ENCODE measurements around the gene LGALS14.

The LGALS14 gene

GRCh38 chr19:39740395-39740794, 36.1 kb downstream of the LGALS14 start:
- in situ Hi-C loops (cut with HindIII; ENCODE audit: low sequenced_read_pairs) = no loop called here

- in situ Hi-C loops (cut with HindIII; ENCODE audit: low sequenced_read_pairs) = loop anchor here (5.0 kb wide), 1 partner anchor 37 kb away; no protein-coding TSS in a partner anchor
Observed at GRCh38 chr19:39745643-39746042, 41.4 kb downstream of the LGALS14 start.

DNA sequence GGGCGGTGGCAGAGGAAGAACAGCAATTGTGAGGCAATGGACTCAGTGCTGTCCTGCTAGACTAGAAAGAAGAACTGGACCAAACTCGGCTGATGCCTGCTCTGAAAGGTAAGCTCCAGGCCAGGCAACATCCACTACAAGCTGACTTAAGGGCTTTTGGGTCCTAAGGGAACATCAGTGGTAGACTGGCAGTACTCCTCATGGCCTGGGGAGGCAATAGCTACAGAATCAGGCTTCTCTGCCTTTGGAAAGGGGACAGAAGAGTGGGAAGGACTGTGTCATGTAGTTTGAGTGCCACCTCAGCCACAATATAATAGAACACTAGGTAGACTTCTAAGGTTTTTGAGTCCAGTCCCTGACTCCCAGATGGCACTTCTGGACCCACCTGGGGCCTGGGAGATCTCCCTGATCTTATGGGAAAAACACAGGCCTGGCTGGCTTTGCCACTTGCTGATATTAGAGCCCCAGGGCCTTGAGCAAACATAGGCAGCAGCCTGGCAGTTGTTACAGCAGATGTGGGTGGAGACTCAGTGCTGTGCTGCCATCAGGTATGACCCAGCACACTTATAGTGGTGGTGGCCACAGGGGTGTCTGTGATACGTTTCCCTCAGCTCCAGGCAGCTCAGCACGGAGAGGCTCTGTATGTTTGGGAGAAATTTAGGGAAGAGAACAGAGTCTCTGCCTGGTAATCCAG, 42.7 kb downstream of the LGALS14 start:
- in situ Hi-C loops (cut with HindIII; ENCODE audit: low sequenced_read_pairs) = loop anchor here (5.0 kb wide), 1 partner anchor 35 kb away; no protein-coding TSS in a partner anchor

DNA sequence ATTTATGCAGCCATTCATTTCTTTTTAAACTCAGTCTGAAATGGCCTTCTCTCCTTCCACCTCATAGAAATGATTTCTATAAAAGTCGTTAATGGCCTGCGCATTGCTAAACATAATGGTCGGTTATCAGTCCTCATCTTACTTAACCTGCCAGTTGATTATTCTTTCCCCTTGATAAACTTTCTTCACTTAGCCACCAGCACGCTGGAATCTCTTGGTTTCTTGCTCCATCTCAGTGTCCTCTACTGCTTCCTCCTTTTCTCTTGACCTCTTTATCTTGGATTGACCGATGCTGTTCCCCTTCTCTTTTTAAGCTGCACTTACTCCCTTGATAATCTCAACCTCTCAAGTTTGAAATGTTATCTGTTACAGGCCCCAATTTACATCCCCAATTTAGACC, 45.7 kb downstream of the LGALS14 start:
- in situ Hi-C loops (cut with HindIII; ENCODE audit: low sequenced_read_pairs) = loop anchor here (5.0 kb wide), 1 partner anchor 32 kb away; no protein-coding TSS in a partner anchor

GRCh38 chr19:39752390-39752789, 48.1 kb downstream of the LGALS14 start:
- in situ Hi-C loops (cut with HindIII; ENCODE audit: low sequenced_read_pairs) = no loop called here

- in situ Hi-C loops (cut with HindIII; ENCODE audit: low sequenced_read_pairs) = no loop called here
Observed at GRCh38 chr19:39752795-39753194, 48.5 kb downstream of the LGALS14 start.

- in situ Hi-C loops (cut with HindIII; ENCODE audit: low sequenced_read_pairs) = no loop called here
Observed at GRCh38 chr19:39754544-39754943, 50.3 kb downstream of the LGALS14 start.

DNA sequence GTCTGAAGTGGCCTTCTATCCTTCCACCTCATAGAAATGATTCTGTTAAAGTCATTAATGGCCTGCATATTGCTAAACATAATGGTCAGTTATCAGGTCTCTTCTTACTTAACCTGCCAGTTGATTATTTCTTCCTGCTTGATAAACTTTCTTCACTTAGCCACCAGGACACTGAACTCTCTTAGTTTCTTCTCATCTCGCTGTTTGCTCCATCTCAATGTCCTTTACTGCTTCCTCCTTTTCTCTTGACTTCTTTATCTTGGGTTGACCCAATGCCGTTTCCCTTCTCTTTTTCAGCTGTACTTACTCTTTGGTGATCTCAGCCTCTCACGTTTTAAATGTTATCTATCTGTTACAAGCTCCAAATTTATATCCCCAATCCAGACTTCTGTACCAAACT, 50.7 kb downstream of the LGALS14 start:
- in situ Hi-C loops (cut with HindIII; ENCODE audit: low sequenced_read_pairs) = no loop called here

Data from endothelial cell of hepatic sinusoid (primary cell).